ENCODE data around the gene FASN.
"Not testable (repeated sequence)": the region's sequence is repeated elsewhere in the genome, so short reads cannot be mapped to it uniquely, and the experiment has no call there.

The FASN gene

GRCh38 chr17:82054351-82055022 is 43.5 kb downstream of the FASN start:
- FAIRE-seq, result no peak

GRCh38 chr17:82053556-82054263 is 44.3 kb downstream of the FASN start:
- no peak for FAIRE-seq

- no peak for FAIRE-seq
Observed at GRCh38 chr17:82053130-82053529, 44.9 kb downstream of the FASN start.

- FAIRE-seq, result no peak
Observed at GRCh38 chr17:82052638-82053059, 45.4 kb downstream of the FASN start.

GRCh38 chr17:82051776-82052637 is 46.0 kb downstream of the FASN start, which contains the start of the genes GPS1 and RFNG:
TSS of gene GPS1 (plus strand) at chr17:82051898. CDS start at chr17:82051932, 34 bp downstream.
TSS of gene RFNG (minus strand) at chr17:82051811. CDS start at chr17:82051766, 45 bp downstream.
- FAIRE-seq, result no peak

GRCh38 chr17:82050761-82051641 is 47.0 kb downstream of the FASN start:
- no peak for FAIRE-seq

GRCh38 chr17:82050152-82050760 is 47.8 kb downstream of the FASN start:
- no peak for FAIRE-seq

GRCh38 chr17:82049521-82049971 is 48.5 kb downstream of the FASN start:
- no peak for FAIRE-seq

GRCh38 chr17:82049106-82049505 is 48.9 kb downstream of the FASN start:
- no peak for FAIRE-seq

- no peak for FAIRE-seq
Observed at GRCh38 chr17:82048571-82048971, 49.5 kb downstream of the FASN start.

- no peak for FAIRE-seq
Observed at GRCh38 chr17:82047914-82048570, 50.0 kb downstream of the FASN start.

- FAIRE-seq, result no peak
Observed at GRCh38 chr17:82047379-82047778, 50.7 kb downstream of the FASN start.

GRCh38 chr17:82046903-82047302 is 51.1 kb downstream of the FASN start:
- no peak for FAIRE-seq

GRCh38 chr17:82045936-82046484 is 52.0 kb downstream of the FASN start:
- no peak for FAIRE-seq

GRCh38 chr17:82043507-82043906 is 54.5 kb downstream of the FASN start:
- FAIRE-seq, result no peak

GRCh38 chr17:82042649-82043048 is 55.4 kb downstream of the FASN start:
- FAIRE-seq, result no peak

GRCh38 chr17:82041144-82041814 is 56.8 kb downstream of the FASN start:
- no peak for FAIRE-seq

- no peak for FAIRE-seq
Observed at GRCh38 chr17:82039695-82040299, 58.2 kb downstream of the FASN start.

GRCh38 chr17:82038796-82039409 is 59.1 kb downstream of the FASN start:
- FAIRE-seq, result not testable (repeated sequence)
